WTC11 (cell line): ENCODE data around the gene C19orf85. TPM values are rescaled to one million over a fixed set of nuclear protein-coding genes. Genes with fewer than 3 reads are reported as not detected.

Experiments used
- ATAC-seq: fragments of 200-7000 bp; cut with Tn5 transposase; 2 replicates; pipeline ENCODE4 v1.10.0; 2021; ENCODE audit warnings: mild to moderate bottlenecking, moderate library complexity
- CTCF ChIA-PET: fragments of 300-600 bp; sonication (Branson Sonifier 250); formaldehyde crosslinking; loops from one replicate; lab custom pipeline; 2021; ENCODE audit warnings: antibody characterized with exemption; lab: Charles Lee
- POLR2A ChIA-PET: fragments of 350-600 bp; sonication (Branson Sonifier 250); formaldehyde crosslinking; loops from one replicate; lab custom pipeline; 2021; ENCODE audit warnings: antibody characterized with exemption; lab: Charles Lee
- DNase-seq: peaks from one replicate; pipeline ENCODE4 v3.0.0; 2021; ENCODE audit warnings: low spot score
- H3K27ac Mint-ChIP-seq: 2 replicates; pipeline ENCODE4 v1.8.0; 2021; ENCODE audit warnings: mixed read lengths
- H3K27me3 Mint-ChIP-seq: 2 replicates; pipeline ENCODE4 v1.8.0; 2021; ENCODE audit warnings: low read depth, mild to moderate bottlenecking, moderate library complexity, mixed read lengths
- H3K36me3 Mint-ChIP-seq: 2 replicates; pipeline ENCODE4 v1.8.0; 2021; ENCODE audit warnings: mixed read lengths
- H3K4me1 Mint-ChIP-seq: 2 replicates; pipeline ENCODE4 v1.8.0; 2022; ENCODE audit warnings: mixed read lengths
- H3K4me3 Mint-ChIP-seq: 2 replicates; pipeline ENCODE4 v1.8.0; 2021; ENCODE audit warnings: mild to moderate bottlenecking, moderate library complexity, mixed read lengths
- H3K9me3 Mint-ChIP-seq: 2 replicates; pipeline ENCODE4 v1.8.0; 2021; ENCODE audit warnings: mixed read lengths
- AFF4 ChIP-seq: sonication (generic); formaldehyde crosslinking; IDR thresholded peaks from 2 replicates; pipeline ENCODE4 v1.8.1; 2023; ENCODE audit warnings: mild to moderate bottlenecking, missing genetic modification reagents, borderline replicate concordance
- CREM ChIP-seq: sonication (generic); formaldehyde crosslinking; IDR thresholded peaks from 2 replicates; pipeline ENCODE4 v1.8.1; 2022; ENCODE audit warnings: mild to moderate bottlenecking, missing genetic modification reagents, moderate library complexity
- EMX1 ChIP-seq: fragments of 250-450 bp; sonication (Bioruptor Pico); IDR thresholded peaks from 2 replicates; pipeline ENCODE4 v1.8.0; 2021; ENCODE audit warnings: mild to moderate bottlenecking
- FOXP1 ChIP-seq: sonication (generic); formaldehyde crosslinking; IDR thresholded peaks from 2 replicates; pipeline ENCODE4 v1.8.0; 2022; ENCODE audit warnings: missing genetic modification reagents, mild to moderate bottlenecking, moderate library complexity, borderline replicate concordance
- GABPB1 ChIP-seq: sonication (generic); formaldehyde crosslinking; IDR thresholded peaks from 2 replicates; pipeline ENCODE4 v1.8.1; 2023; ENCODE audit warnings: mild to moderate bottlenecking, missing genetic modification reagents
- HMGXB4 ChIP-seq: sonication (generic); formaldehyde crosslinking; IDR thresholded peaks from 2 replicates; pipeline ENCODE4 v1.8.1; 2023; ENCODE audit warnings: mild to moderate bottlenecking, moderate library complexity, missing genetic modification reagents
- MXD4 ChIP-seq: fragments of 250-450 bp; sonication (Bioruptor Pico); IDR thresholded peaks from 2 replicates; pipeline ENCODE4 v1.8.0; 2021; ENCODE audit warnings: mild to moderate bottlenecking, moderate library complexity, borderline replicate concordance
- RELA ChIP-seq: sonication (generic); formaldehyde crosslinking; IDR thresholded peaks from 2 replicates; pipeline ENCODE4 v1.8.1; 2022; ENCODE audit warnings: missing genetic modification reagents, mild to moderate bottlenecking, borderline replicate concordance
- TCF7 ChIP-seq: sonication (generic); formaldehyde crosslinking; IDR thresholded peaks from 2 replicates; pipeline ENCODE4 v1.8.0; 2022; ENCODE audit warnings: mild to moderate bottlenecking, low read depth, missing genetic modification reagents, moderate library complexity
- total RNA-seq: library from RNA; stranded (reverse); gene quantifications from 3 replicates; pipeline ENCODE4 v1.2.3, GENCODE V29; 2021
- TF ChIP-seq, protein P1 (sequence below): sonication (generic); formaldehyde crosslinking; IDR thresholded peaks from 2 replicates; pipeline ENCODE4 v1.8.1; 2023; ENCODE audit warnings: mild to moderate bottlenecking, missing genetic modification reagents, moderate library complexity
- TF ChIP-seq, protein P2 (sequence below): fragments of 250-450 bp; sonication (Bioruptor Pico); IDR thresholded peaks from 2 replicates; pipeline ENCODE4 v2.1.2; 2022; ENCODE audit warnings: mild to moderate bottlenecking, moderate library complexity
- TF ChIP-seq, protein P3 (sequence below): sonication (generic); formaldehyde crosslinking; IDR thresholded peaks from 2 replicates; pipeline ENCODE4 v1.8.0; 2023; ENCODE audit warnings: missing genetic modification reagents, mild to moderate bottlenecking, borderline replicate concordance
- TF ChIP-seq, protein P4 (sequence below): sonication (generic); formaldehyde crosslinking; IDR thresholded peaks from 2 replicates; pipeline ENCODE4 v1.8.0; 2022; ENCODE audit warnings: mild to moderate bottlenecking, missing genetic modification reagents
- TF ChIP-seq, protein P5 (sequence below): sonication (generic); formaldehyde crosslinking; IDR thresholded peaks from 2 replicates; pipeline ENCODE4 v1.8.1; 2022; ENCODE audit warnings: low read depth, mild to moderate bottlenecking, moderate library complexity, missing genetic modification reagents, borderline replicate concordance

Gene C19orf85
- total RNA-seq, 1 experiment from 2014 or later, result 2.2 TPM

- no peak for TF ChIP-seq EMX1
- no peak for TF ChIP-seq GABPB1 (CRISPR knock-in tag)
- TF ChIP-seq, protein P1, sequence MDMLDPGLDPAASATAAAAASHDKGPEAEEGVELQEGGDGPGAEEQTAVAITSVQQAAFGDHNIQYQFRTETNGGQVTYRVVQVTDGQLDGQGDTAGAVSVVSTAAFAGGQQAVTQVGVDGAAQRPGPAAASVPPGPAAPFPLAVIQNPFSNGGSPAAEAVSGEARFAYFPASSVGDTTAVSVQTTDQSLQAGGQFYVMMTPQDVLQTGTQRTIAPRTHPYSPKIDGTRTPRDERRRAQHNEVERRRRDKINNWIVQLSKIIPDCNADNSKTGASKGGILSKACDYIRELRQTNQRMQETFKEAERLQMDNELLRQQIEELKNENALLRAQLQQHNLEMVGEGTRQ (CRISPR knock-in tag), result no peak
- no peak for TF ChIP-seq MXD4
- no peak for TF ChIP-seq CREM (CRISPR knock-in tag)
- TF ChIP-seq, protein P2, sequence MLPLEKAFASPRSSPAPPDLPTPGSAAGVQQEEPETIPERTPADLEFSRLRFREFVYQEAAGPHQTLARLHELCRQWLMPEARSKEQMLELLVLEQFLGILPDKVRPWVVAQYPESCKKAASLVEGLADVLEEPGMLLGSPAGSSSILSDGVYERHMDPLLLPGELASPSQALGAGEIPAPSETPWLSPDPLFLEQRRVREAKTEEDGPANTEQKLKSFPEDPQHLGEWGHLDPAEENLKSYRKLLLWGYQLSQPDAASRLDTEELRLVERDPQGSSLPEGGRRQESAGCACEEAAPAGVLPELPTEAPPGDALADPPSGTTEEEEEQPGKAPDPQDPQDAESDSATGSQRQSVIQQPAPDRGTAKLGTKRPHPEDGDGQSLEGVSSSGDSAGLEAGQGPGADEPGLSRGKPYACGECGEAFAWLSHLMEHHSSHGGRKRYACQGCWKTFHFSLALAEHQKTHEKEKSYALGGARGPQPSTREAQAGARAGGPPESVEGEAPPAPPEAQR (CRISPR knock-in tag), result 0 out of 2 replicates have a peak, but pooled peaks have one; percentile 13
- no peak for TF ChIP-seq TCF7 (CRISPR knock-in tag)
- TF ChIP-seq, protein P3, sequence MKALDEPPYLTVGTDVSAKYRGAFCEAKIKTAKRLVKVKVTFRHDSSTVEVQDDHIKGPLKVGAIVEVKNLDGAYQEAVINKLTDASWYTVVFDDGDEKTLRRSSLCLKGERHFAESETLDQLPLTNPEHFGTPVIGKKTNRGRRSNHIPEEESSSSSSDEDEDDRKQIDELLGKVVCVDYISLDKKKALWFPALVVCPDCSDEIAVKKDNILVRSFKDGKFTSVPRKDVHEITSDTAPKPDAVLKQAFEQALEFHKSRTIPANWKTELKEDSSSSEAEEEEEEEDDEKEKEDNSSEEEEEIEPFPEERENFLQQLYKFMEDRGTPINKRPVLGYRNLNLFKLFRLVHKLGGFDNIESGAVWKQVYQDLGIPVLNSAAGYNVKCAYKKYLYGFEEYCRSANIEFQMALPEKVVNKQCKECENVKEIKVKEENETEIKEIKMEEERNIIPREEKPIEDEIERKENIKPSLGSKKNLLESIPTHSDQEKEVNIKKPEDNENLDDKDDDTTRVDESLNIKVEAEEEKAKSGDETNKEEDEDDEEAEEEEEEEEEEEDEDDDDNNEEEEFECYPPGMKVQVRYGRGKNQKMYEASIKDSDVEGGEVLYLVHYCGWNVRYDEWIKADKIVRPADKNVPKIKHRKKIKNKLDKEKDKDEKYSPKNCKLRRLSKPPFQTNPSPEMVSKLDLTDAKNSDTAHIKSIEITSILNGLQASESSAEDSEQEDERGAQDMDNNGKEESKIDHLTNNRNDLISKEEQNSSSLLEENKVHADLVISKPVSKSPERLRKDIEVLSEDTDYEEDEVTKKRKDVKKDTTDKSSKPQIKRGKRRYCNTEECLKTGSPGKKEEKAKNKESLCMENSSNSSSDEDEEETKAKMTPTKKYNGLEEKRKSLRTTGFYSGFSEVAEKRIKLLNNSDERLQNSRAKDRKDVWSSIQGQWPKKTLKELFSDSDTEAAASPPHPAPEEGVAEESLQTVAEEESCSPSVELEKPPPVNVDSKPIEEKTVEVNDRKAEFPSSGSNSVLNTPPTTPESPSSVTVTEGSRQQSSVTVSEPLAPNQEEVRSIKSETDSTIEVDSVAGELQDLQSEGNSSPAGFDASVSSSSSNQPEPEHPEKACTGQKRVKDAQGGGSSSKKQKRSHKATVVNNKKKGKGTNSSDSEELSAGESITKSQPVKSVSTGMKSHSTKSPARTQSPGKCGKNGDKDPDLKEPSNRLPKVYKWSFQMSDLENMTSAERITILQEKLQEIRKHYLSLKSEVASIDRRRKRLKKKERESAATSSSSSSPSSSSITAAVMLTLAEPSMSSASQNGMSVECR (CRISPR knock-in tag), result peak; percentile 95
These were observed 27.1 kb downstream of the C19orf85 start (continued) for GRCh38 chr19:55437410-55437809.

- Mint-ChIP-seq H3K9me3 (peaks cover 7% of the 10 kb centered on the region), H3K27ac (no peak overlapping the region), H3K4me3 (no peak overlapping the region), H3K27me3 (peaks cover 17% of the 10 kb centered on the region), H3K4me1 (peaks cover 14% of the 10 kb centered on the region), H3K36me3 (no peaks in the 10 kb centered on the region)
- DNase-seq (no peak), ATAC-seq (no peak)
- POLR2A ChIA-PET, result interaction anchor here (1.0 to 1.4 kb wide), 3 partner anchors 29 to 162 kb away, joined by 3 to 5 read pairs (median 4); partner anchors contain the start of genes FIZ1 and UBE2S
- TF ChIP-seq, protein P4, sequence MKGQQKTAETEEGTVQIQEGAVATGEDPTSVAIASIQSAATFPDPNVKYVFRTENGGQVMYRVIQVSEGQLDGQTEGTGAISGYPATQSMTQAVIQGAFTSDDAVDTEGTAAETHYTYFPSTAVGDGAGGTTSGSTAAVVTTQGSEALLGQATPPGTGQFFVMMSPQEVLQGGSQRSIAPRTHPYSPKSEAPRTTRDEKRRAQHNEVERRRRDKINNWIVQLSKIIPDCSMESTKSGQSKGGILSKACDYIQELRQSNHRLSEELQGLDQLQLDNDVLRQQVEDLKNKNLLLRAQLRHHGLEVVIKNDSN (CRISPR knock-in tag), result peak; percentile 52
- TF ChIP-seq, protein P1 (CRISPR knock-in tag), result peak; percentile 69
- TF ChIP-seq, protein P5, sequence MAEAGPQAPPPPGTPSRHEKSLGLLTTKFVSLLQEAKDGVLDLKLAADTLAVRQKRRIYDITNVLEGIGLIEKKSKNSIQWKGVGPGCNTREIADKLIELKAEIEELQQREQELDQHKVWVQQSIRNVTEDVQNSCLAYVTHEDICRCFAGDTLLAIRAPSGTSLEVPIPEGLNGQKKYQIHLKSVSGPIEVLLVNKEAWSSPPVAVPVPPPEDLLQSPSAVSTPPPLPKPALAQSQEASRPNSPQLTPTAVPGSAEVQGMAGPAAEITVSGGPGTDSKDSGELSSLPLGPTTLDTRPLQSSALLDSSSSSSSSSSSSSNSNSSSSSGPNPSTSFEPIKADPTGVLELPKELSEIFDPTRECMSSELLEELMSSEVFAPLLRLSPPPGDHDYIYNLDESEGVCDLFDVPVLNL (CRISPR knock-in tag), result no peak
- CTCF ChIA-PET, result interaction anchor here (0.8 to 1.7 kb wide), 15 partner anchors 17 to 296 kb away, joined by 3 to 13 read pairs (median 4); partner anchors contain the start of genes DNAAF3, ISOC2 and ZNF784
These were observed 27.7 kb downstream of the C19orf85 start for GRCh38 chr19:55436847-55437246.

DNA sequence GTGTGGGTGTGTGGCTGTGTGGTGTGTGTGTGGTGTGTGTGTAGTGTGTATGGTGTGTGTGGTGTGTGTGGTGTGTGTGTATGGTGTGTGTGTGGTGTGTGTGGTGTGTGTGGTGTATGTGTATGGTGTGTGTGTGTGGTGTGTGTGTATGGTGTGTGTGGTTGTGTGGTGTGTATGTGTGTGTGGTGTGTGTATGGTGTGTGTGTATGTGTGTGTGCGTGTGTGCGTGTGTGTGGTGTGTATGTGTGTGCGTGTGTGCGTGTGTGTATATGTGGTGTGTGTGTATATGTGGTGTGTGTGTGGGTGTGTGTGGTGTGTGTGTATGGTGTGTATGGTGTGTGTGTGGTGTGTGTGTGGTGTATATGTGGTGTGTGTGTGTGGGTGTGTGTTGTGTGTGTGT lies 29.5 kb downstream of the C19orf85 start:
- CTCF ChIA-PET, result no interaction called here
- ATAC-seq (no peak), DNase-seq (no peak)
- Mint-ChIP-seq H3K9me3 (peaks cover 20% of the 10 kb centered on the region), H3K27me3 (peaks cover 26% of the 10 kb centered on the region), H3K4me3 (no peak overlapping the region), H3K27ac (no peak overlapping the region), H3K4me1 (peaks cover 1% of the 10 kb centered on the region), H3K36me3 (no peaks in the 10 kb centered on the region; the same call in 1 of the 2 replicates)
- POLR2A ChIA-PET, result no interaction called here
- no peak for TF ChIP-seq AFF4 (CRISPR knock-in tag)
- TF ChIP-seq, protein P2 (CRISPR knock-in tag), result no peak
- no peak for TF ChIP-seq FOXP1
- TF ChIP-seq RELA, result no peak
- no peak for TF ChIP-seq HMGXB4 (CRISPR knock-in tag)
